GM19351 (cell line): ENCODE results near the gene SETD3.

Experiments used
- ATAC-seq: cut with Tn5 transposase; IDR thresholded peaks from one replicate; pipeline ENCODE4 v1.9.1; 2021; ENCODE audit warnings: mild to moderate bottlenecking, moderate library complexity; ENCODE audit not compliant: unreplicated experiment

SETD3 gene

DNA sequence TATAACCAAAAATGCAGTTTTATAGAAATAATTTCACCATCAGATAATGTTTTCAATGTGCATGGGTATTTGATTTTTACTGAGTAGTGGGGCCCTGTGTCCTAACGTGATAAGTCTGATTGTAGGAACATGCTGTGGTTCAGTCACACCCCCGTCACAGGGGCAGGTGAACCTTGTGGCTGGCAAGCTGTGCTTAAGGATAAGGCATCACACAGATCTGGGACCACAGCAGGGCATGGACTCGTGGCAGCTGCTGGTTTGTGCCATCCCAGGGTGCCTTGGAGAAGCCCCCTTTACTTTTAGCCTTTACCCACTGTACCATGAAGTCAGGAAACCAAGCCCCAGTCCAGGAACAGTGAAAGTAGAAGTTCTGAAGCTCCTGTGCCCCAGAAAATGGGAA, 17.2 kb upstream of the SETD3 start:
- no peak for ATAC-seq

DNA sequence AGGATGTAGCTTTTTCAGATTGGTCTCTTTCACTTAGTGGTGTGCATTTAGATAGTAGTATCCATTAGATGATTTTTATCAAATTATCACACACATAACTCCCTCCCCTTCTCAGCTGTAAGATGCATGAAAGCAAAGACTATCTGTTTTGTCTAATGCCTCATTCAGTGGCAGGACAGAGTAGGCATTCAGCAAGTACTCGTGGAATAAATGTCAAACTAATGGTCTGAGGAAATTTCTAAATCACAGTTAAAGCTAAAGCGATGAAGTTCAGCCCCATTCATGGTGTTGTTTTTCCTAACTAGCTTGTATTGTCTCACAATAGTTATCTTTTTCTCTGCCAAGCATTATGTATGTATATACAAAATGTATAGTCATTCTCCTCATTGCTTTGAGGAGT, 16.7 kb upstream of the SETD3 start:
- ATAC-seq = no peak

DNA sequence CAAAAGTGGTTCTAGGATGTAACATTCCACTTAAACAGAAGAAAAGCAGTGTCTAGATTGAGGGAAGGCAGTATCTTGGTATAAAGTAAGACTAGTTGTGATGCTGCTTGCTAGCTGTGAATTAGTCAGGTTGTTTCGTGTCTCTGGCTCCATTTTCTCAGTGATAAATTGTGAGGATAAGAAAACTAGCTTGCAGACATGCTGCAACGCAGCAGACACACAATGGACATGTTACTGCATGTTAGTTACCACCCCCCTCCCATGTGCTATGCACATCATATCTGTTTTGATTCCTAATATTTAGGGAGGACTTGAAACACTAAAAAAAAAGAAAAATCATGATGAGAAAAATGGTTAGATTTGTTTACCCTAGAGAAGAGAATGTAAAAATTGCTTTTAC, 3.4 kb upstream of the SETD3 start:
- ATAC-seq = no peak

DNA sequence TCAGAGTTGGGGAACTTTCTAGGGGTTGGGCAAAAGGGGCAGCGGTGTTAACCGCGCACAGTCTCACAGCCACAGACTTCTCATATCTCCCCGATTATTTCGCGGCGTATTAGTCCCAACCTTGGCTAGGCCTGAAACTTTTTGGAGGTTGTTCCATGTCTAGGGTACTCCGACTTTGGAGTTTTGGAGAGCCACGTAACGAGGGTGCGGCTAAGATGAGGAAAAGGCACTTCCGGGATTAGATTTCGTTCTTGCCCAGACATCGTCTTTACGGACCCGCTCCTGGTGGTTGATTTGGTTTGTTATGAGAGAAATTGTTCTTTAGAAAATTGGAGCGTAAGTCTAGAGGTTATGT, 1.1 kb upstream of the SETD3 start:
- ATAC-seq = no peak

DNA sequence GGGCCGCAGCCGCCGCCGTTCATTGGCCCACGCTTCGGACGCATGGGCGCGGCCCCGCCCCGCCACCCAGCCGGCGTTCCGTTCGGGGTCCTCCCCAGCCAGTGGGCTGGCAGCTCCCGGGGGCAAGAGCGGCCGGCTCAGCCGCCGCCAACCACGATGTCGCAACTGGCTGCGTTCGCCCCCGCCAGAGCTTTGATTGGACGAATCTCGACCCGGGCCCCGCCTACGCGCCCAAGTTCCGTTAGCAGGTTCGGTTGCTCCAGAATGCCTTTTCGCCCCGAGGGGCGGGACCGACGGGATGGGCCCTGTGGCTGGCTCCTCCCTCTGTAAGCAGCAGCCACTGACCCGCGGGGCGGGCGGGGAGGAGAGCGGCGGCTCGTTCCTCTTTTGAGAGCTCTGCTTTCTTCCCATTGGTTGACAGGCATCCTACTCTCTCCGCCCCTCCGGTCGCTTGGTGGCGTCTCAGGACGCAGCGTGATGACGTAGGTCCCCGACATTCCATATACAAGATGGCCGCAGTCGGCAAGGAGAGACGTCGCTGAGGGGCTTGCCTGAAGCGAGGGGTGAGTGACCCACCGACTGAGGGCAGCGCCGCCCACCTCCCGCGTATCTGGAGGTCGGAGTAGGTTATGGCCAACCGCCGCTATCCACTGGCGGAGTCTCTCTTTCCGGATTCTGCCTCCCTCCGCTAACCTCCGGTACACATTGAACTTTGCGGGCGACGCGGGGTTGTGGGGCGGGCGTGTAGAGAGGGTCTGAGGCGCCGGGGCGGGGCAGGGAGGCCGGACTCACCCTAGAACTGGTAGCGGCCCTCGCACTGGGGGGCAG, 472 bp upstream of the SETD3 start, which contains the start of gene CCNK:
CCNK (plus strand) TSS at position 493 of the 828 bp plus-strand sequence. CDS start 11,269 bp downstream, outside the sequence.
- ATAC-seq = peak; percentile 81

DNA sequence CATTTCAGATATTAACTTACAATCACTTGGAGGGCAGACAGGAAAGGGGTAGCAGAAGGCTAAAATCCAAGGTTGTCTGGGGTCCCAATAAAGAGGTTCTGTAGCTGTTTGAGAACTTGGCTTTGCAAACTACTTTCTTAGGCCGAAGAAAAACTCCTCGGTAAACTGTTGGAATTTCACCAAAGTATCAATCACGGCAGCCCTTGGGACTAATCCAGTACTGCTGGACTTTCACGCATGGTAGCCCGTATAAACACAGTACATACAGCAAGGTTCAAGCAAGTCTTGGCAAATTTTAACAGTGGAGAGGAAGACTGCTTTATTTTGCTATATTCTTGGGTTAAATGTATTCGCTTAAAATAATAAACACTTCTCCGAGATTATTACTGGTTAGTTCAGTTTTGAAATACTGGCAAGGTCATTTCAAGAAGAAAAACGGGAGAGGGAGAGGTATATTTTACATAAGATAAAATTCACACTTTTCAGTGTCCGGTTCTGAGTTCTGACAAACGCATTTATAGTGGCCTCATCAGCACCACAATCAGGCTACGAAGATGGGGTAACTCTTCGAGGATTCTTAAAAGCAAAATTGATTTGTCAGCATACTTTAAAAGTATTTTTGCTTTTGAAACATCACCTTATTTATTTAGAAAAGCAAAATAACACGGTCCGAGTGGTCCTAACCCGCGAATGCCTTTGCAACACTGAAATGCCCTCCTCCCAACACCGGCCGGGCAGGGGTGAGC, 1.3 kb downstream of the SETD3 start:
- ATAC-seq = no peak

DNA sequence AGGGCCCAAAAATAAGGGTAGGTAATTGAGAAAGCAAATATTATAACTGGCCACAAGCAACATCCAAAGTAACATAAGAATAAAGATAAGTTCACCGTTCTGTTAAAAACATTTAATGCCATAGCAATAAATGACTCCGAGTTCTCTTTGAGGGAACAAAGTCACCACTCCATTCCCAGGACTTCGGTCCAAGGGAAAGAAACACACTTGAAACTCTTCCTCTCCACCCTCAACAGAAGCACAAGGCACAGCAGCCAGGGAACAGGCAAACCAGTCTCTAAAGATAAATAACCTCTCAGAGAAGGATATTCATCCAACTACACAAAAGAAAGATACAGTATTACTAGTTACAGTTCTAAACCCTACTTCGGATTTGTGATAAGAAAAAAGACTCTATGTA, 2.5 kb downstream of the SETD3 start:
- no peak for ATAC-seq

DNA sequence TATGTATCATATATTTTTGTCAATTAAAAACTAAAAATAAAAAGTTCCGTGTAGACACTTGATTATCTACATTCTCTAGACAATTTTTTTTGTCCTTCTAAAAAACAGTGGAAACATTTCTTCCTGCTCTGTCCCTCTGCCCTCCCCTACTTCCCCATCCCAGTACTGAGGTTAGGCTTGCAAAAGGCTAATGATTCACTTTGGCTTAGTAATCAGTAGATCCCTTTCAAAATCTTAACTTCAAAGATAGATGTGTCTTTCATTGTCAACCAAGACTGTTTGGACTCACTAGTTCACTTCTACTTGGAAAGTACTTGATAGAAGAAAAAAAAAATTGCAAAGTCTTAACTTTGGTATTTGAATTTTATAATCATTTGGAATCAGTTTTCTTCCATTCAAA, 3.8 kb downstream of the SETD3 start:
- no peak for ATAC-seq

DNA sequence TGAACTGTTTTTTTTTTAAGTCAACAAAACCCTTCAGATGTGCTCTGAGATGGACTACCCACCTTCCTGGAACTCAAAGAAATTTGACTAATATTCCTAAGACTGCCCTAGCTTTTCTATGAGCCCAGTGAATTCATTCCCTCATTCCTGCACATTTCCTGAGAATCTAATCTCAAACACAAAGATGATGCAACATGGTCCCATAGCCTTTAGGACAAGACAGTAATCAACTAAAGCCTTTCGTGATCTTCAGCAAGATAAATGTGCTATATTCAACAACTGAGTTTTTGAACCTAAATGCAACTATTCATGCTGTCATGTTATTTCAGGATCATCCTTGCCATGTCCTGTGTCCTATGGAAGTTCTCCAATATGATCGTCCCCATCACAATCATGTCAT, 5.0 kb downstream of the SETD3 start:
- ATAC-seq = no peak

DNA sequence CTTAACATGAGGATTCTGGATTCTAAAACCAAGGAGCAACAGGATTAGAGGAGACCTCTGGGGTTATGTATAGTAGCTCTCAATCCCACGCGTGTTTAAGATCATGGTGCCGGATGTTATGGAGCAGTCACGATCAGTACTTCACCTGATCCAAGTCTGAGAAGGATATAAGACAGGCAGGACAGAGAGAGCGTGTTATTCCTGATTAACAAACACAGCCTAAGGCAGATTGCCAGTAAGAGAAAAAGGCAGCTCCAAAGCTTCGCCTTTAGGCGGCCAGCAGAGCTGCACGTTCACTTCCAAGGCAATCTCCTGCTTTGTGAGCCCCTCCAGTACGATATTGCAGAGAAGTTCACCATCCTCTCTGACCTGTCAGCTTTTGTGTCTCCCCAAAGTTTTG, 5.5 kb downstream of the SETD3 start:
- no peak for ATAC-seq

DNA sequence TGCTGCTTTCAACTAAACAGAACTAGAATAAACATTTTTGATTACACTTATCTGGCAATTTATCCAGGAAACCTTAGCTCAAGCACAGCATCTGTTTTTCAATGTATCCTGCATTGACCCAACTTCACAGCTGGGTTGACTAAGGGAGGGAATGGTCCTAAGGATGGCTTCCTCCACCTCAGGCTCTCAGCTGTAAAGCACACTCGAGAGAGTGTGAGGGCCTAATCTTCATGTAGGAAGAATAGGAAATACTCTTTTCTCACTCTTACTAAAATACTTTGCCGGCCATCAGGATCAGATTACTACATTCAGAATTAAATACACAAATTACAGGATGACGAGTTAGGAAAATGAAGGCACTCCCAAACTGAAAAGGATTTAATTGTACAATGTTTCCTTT, 7.2 kb downstream of the SETD3 start:
- no peak for ATAC-seq

DNA sequence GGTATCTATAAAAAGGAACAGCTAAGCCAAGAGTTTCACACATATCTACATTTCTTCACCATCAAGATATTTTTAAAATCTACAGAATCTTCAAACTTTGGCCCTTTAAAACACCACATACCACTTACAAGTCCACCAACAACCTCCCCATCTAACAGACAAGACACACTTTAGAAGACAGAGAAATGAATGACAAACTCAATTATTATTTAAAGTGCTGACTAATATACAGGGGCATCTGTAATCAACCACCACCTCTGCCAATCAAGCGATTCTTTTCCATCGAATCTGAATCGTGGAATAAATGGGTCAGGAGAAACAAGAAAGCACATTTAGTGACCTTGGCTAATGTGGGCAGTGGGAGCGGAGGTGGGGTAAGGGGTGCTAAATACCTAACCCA, 7.7 kb downstream of the SETD3 start:
- no peak for ATAC-seq

DNA sequence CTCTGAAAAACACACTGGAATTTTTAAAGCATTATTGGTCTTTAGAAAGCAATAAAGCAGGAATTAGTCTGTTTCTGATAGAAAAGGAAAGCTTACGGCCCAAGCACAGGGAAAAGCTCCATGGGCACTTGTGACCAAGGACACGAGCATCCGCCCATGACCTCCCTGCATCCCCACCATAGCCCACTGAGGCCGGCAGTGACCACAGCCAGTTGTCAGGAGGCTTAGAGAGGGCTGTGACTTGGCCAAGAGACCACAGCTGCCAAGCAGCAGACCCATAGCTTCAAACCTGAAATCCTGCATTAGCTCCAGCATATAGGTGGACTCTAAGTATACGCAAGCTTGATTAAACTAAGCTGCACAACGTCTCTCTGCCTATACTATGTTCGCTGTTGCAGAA, 8.9 kb downstream of the SETD3 start:
- no peak for ATAC-seq

DNA sequence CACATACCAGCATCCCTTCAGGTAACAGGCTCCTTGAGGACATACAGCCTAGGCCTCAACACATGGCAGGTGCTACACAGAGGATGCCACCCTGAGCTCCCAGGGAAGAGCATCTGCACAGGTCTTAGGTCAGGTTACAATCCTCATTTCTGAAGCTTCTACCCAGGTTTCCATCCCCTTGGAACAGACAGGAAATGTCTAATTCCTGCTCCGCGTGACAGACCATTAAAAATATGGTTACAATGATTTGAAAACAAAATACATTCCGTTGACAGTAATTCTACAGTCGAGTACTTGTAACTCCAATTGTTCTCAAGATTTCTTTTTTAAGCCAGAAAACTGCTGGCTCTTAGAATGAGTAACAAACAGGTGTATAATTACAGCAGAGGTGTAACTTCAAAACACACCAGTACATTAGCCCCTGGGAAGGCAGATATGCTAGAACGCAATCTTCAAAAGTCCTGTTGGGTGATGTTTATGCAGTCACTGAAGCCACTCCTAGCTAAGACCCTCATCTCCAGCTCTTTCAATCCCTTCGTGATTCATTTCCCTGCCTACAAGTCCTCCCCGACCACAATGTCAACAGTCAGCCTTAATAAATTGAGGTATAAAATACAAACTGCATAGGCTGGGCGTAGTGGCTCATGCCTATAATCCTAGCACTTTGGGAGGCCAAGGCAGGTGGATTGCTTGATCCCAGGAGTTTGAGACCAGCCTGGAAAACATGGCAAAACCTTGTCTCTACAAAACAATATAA, 11.6 kb downstream of the SETD3 start:
- no peak for ATAC-seq

DNA sequence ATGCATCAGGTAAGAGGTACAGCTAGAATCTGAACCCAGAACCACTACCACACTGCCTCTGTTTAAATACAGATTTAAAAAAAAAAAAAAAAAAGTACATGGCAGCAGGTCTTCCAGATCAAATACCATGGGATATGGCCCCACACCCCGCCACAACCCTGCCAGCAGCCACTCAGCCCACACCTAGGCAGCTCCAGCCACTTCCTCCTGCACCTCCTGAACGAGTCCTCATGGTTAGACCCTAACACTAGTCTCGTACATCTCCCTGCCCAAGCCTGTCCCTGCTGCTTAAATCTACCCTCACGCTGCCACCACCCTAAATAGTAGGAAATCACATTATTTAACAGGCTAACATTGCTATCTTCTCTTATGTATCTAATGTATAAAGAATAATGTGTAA, 12.6 kb downstream of the SETD3 start:
- no peak for ATAC-seq

DNA sequence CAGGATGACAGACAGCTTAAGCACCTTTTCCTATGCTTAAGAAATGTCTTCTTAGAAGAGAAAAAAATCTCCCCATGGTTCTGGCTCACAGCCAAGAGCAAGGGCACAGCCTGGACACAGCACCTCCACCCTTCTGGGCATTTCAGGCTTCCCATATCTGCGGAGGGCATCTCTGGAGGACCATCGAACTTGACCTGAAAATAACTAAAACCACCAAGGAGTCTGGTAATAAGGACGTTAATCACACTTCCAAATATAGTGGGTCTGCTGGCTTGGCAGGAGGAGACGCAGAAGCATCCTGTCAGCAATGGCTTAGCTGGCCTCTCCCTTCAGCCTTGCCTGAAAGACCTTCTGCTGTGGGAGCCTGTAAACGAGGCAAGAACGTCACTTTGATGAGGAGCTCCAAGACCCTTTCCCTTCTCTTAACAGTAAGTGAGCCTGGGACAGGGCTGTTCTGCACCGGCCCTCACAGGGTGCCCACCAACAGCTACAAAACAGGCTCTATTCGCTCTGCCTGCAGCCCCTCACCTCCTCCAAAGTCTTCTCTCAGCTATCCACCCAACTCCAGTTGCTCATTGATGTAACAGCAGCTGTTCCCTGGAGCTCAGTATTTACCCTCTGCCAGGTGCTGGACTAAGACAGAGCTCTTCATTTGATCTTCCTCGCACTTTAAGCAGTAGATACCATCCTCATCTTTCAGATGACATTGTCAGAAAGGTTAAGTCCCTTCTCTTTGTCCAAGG, 13.2 kb downstream of the SETD3 start:
- ATAC-seq = no peak

DNA sequence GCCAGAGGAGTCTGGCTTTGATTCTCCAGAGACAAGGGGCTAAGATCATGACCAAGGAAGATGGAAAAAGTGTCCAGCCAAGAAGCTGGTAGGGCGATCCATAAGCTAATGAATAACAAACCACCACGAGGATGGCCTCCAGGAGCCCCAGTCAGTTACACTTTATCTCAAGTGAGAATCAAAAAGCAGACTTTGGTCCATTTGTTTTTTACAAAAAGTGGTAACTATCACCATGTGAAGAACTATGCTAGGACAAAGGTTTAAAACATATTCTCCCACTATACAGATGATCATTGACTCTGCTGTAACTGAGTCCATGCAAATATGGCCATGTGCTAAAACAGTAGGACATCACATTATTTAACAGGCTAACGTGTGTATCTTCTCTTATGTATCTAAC, 13.9 kb downstream of the SETD3 start:
- no peak for ATAC-seq

DNA sequence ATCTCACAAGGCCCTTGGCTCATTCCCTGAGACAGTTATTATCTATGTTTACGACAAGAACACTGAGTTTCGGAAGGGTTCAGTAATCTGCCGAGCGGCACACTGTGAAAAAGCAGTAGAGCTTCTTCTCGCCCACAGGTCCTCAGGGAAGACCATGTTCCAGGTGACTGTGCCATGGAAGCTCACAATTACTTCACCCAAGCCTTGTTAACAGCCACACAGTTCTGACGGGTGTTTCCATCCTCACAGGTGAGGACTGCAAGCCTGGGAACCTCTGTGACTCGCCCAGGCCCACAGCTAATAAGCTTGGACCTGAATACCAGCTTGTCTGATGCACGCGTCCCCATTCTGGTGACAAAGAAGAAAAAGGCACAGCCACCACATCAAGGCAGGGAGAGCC, 15.4 kb downstream of the SETD3 start:
- ATAC-seq = no peak

DNA sequence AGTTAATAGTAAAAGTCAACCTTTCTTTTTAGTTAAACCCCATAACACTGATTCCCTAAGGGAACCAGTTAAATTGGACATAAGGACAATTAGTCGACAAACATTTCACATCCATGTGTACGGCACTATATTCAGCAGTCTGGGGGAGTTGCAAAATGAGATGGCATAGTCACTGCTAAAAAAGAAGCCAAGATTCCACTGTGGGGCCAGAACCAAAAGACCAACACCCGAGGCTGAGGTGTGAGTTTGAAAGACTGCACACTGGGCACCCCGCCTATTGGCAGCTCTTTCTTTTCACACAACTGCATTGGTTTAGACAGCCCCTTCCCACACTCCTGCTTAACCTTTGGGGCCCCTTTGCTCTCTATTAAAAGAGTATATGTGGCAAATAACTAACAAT, 16.7 kb downstream of the SETD3 start:
- ATAC-seq = no peak

DNA sequence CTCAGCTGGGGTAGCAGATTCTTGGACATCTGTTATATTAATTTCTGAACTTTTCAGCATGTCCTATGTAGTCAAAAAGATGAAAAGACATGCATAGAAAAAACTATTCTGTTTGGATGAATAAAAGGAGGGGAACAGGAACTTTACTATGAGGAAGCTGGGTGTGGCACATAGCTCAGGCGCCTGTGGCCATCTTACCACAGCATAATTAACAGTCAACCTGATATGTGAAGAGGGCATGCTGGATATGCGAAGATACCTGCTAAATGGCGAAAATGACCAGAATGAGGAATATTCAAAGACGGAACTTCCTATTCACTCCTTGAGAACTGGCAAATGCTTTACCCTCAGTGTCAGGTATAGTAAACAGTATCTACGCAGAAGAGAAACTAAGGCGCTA, 18.4 kb downstream of the SETD3 start:
- ATAC-seq = no peak
